GM19328 (cell line): Measurements from ENCODE around the gene PKD2L1.
"Not testable (repeated sequence)": the region's sequence is repeated elsewhere in the genome, so short reads cannot be mapped to it uniquely, and the experiment has no call there.

Experiments used
- ATAC-seq: cut with Tn5 transposase; IDR thresholded peaks from one replicate; pipeline ENCODE4 v1.9.1; 2021; ENCODE audit warnings: mild to moderate bottlenecking, moderate library complexity; ENCODE audit not compliant: unreplicated experiment

PKD2L1 gene

DNA sequence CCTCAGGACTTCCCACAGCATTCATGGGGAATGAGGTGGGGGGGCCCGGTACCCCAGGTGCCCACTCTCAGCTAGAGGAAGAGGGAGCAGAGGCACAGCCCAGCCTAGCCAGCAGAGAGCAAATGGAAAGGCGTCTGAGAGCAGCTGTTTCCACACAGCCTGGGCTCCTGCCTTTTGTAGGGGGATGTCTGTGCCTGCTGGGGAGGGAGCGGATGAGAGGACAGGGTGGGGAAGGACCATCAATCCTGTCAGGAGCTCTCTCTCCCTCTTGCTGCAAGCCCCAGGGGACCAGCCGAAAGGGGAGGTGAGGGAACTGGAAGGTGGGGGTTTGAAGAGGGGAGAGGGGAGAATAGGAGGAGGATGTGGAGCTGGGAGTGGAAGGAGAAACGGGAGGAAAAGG, at the start of gene PKD2L1:
PKD2L1 (minus strand) TSS at position 150 of the 400 bp plus-strand sequence; CDS start at position 25, 125 bp downstream.
- no peak for ATAC-seq

DNA sequence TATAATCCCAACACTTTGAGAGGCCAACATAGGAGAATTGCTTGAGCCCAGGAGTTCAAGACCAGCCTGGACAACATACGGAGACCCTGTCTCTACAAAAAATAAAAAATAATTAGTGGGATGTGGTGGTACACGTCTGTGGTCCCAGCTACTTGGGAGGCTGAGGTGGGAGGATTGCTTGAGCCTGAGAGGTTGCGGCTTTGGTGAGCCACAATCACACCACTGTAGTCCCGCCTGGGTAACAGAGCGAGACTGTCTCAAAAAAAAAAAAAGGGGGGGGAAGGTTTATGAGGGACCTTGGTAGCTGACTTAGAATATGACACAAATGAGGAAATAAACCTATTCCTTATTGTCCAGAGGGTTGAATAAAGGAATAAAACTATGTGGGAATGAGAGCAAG, 47.8 kb upstream of the PKD2L1 start:
- ATAC-seq = no peak

DNA sequence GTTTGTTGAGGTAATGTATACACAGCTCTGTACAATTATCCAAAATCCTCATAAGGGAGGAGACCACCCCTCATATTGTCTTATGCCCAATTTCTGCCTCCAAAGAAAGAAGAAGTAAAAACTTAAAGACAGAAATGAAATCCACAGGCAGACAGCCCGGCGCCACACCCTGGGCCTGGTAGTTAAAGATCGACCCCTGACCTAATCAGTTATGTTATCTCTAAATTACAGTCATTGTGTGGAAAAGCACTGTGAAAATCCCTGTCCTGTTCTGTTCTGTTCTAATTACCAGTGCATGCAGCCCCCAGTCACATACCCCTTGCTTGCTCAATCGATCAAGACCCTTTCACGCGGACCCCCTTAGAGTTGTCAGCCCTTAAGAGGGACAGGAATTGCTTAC, 46.6 kb upstream of the PKD2L1 start:
- ATAC-seq = not testable (repeated sequence)

DNA sequence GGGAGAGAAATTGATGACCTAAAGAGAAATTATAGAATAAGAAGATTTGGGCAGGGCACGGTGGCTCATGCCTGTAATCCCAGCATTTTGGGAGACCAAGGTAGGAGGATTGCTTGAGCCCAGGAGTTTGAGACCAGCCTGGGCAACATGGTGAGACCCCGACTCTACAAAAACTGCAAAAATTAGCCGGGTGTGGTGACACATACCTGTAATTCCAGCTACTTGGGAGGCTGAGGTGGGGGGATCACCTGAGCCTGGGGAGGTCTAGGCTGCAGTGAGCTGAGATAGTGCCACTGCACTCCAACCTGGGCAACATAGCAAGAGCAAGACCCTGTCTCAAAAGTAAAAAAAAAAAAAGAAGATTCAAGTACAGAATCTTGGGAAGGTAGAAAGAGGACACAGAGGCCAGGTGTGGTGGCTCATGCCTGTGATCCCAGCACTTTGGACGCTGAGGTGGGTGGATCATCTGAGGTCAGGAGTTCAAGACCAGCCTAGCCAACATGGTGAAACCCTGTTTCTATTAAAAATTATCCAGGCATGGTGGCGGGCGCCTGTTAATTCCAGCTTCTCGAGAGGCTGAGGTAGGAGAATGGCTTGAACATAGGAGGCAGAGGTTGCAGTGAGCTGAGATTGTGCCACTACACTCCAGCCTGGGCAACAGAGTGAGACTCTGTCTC, 44.8 kb upstream of the PKD2L1 start:
- ATAC-seq = not testable (repeated sequence)

DNA sequence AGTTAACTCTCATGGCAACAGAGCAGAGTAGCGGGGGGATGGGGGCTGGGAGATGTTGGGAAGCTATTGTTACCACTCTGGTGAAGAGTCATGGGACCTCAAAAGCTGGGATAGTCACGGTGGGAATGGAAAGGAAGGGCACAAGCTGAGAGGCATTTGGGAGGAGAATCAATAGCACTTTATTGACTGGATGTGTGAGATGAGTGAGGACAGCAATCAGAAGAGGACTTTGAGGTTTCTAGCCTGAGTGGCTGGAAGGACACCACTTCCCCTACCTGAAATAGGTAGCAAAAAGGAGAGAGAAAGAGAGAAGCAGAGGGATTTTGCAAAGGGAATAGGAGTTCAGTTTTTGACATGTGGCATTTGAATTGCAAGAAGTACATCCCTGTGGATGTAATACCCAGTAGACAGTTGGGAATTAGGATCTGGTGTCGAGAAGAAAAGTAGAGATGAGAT, 44.2 kb upstream of the PKD2L1 start:
- ATAC-seq = no peak

DNA sequence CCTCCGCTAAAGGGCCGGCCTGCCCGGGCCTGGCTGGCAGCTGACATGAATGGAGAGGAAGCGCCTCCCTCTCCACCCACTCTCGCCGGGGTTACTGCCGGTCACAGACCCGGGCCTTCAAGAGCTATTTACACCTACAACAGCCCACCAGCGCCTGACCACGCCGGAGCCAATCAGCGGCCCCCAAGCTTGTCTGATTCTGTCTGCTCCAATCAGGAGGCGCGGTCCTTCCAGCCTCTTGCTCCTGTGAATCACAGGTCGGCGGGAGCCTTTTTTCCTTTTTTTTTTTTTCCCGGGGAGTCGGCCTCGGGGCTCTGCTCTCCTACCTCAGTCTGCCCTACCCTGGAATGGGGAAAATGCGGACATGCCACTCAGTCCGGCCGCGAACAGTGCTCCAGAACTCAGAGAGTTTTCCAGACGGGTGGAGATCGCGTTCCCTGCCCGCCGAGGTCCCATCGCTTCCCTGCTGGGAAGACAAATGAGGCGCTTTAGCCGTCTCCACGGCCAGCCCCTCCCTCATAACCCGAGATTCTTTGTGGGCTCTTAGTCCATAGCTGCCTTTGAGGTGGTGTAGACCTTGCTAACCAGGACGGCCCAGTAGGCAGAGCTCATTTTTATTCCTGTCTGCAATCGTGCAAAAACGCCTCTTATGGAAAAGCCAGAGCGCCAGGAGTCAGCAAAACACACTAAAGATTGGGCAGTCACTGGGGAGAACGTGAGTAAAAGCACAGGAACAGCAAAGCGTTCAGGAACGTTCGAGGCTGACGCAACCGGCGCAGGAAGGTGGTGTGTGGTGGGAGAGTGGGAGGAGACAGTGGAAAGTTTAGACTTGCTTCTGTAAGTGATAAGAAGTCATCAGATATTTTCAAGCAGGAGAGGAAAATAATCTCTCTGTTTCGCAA, 43.5 kb upstream of the PKD2L1 start:
- peak; percentile 86 for ATAC-seq

DNA sequence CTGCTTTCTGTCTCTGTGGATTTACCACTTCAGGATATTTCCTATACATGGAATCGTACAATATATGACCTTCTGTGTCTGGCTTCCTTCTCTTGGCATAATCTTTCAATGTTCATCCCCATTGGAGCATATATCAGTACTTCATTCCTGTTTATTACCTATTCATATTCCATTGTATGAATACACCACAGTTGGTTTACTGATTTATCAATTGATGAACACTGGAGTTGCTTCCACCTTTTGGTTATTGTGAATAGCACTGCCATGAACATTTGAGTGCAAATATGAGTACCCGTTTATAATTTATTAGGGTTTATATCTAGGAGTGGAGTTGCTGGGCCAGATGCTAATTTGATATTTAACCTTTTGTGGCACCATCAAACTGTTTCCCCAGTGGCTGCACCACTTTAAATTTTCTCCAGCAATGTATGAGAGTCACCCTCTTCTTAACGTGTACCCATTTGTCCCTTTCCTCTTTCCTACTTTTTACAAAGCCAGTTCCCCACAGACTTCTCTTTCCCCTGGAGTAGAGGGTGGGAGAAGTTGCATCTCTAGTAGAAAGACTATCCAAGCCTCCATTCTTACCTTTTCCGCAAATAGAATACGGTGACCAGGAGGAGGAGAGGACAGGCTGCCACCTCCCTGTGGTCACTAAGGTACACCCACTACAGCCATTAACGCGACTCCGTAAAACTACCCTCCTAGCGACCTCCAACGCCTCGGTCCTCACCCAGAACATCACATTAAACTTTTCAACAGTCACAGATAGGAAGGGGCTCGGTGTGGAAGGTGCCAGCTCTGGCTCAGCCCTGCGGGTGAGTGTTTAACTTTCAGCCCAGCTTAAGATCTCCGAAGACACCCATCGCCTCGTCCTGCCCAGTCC, 42.6 kb upstream of the PKD2L1 start:
- ATAC-seq = no peak

DNA sequence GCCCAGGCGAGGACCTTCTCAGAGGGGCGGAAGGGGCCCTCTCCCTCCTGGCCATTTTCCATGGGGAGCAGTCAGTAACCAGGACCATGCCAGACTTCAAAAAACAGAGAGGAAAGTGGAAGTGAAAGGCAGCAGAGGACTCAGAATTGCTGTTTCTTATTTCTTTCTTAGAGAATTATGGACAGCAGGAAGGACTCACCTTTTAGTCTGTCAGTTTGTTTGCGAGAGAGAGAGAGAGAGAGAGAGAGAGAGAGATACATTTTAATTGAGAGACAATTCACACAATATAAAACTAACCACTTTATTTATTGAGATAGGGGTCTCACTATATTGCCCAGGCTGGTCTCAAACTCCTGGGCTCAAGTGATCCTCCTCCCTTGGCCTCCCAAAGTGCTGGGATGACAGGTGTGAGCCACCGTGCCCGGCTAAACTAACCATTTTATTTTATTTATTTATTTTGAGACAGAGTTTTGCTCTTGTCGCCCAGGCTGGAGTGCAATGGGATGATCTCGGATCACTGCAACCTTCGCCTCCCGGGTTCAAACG, 41.5 kb upstream of the PKD2L1 start:
- ATAC-seq = no peak

DNA sequence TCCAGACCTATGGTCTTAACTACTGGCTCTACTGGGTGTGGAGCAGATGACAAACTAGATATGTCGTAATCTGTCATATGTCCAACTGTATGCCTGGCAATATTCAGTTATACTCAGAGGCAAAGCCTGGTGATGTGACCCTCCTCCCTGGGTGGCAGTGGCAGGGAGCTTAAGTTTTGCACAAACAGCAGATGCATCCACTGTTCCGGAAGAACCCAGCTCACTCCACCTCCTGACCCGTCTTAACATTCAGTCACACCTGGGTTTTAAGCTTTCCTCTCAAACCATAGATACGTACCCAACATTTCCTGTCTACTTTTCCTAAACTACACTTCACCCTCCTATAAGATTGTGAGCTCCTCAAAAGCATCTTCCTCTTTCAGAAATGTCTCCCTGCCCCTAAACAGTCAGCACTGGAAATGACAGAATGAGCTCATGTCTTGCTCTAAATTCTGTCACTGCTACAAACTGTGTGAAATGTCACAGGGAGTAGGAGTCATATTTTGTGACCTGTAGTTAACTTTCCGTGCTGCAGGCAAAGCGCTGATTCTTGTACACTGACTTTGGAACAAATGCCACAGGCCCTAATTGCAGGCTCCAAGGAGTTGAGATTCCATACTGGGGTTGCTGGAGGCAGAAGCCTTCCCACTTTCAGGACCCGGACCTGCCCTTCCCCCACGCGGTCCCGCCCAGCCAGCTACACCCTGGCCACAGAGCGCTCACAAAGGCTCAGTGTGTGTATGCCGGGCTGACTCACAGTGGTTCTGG, 40.9 kb upstream of the PKD2L1 start:
- no peak for ATAC-seq

DNA sequence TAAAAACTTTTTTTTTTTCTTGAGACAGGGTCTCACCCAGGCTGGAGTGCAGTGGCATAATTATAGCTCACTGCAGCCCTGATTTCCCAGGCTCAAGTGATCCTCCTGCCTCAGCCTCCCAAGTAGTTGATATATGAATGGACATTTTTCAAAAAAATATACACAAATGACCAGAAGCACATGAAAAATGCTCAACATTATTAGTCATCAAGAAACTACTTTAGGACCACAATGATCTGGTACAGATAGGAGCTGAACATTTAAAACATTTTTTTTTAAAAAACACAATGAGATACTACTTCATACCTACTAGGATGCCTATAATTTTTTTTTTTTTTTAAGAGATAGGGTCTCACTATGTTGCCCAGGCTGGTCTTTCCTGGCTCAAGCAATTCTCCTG, 38.7 kb upstream of the PKD2L1 start:
- no peak for ATAC-seq

DNA sequence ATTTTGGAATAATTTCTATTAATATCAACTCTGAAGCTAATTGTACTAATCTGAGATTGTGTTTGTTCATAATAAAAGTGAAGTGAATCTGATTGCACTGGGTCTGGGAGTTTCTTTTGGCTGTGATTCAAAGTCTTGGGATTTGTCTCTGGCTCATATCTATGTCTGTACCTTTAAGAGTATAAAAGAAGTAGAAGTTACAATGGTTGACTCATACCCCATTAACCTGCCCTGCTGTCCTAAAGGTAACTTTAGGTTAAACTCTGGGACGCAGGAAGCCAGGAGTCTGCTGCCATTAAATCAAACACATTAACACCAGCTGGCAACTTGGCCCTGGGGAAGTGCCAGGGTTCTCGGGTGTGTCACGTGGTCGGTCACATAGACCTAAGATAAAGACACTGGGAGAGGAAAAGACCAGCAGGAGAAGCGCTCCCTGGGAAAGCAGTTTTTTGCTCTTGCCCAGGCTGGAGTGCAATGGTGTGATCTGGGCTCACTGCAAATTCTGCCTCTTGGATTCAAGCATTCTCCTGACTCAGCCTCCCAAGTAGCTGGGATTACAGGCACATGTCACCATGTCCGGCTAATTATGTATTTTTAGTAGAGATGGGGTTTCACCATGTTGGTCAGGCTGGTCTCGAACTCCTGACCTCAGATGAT, 34.8 kb upstream of the PKD2L1 start:
- no peak for ATAC-seq

DNA sequence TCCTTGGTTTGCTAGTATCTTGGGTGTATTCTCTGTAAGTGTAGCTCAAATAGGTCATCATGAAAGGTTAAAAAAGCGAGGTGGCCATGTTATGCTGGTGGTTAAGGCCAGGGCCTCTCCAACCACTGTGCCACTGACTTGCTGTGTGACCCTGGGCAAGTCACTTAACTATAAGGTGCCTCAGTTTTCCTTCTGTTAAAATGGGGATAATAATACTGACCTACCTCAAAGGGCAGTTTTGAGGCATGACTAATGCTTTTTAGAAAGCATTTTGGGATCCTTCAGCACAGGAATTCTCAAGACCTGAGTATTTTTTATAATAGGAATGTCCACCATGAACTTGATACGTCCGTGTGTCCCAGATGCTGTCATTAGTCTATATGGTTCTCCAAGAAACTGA, 34.1 kb upstream of the PKD2L1 start:
- ATAC-seq = no peak

DNA sequence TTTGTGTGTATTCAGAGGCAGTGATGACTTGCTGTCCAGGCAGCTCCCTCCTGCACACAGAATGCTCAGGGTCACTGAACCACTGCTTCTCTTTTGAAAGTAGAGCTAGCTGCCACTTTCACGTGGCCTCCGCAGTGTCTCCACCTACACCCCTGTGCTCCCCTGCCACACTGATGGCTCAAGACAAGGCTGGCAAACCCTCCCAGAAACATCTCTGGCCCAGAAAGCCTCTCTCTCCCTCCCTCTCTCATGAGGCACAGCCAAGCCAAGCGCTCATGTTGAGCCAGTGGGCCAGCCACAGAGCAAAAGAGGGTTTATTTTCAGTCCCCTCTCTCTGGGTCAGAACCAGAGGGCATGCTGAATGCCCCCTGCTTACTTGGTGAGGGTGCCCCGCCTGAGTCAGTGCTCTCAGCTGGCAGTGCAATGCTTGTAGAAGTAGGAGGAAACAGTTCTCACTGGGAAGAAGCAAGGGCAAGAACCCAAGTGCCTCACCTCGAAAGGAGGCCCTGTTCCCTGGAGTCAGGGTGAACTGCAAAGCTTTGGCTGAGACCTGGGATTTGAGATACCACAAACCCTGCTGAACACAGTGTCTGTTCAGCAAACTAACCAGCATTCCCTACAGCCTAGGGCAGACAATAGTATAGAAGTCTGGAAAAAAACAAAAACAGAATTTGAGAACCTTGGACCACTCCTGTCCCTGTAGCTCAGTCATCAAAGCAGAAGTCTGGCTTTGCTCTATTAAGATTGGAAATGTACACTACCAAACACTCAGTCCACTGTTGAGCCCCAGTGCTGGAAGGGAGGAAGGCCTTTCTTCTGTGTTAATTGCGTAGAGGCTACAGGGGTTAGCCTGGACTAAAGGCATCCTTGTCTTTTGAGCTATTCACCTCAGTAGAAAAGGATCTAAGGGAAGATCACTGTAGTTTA, 32.8 kb upstream of the PKD2L1 start:
- no peak for ATAC-seq

DNA sequence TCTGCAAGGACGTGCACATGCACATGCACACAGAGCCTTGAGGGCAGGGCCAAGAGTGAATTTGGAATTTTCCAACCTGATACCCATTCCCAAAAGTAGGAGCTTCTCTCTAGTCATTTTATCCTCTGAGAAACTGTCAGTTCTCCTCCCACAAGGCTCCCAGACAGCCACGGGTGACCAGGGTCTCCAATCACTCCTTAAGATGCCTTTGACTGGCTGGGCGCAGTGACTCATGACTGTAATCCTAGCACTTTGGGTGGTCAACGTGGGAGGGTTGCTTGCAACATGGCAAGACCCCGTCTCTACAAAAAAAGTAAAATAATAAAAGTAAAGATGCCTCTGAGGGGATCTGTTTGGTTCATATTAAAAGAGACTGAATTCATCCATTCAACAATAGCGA, 30.2 kb upstream of the PKD2L1 start:
- no peak for ATAC-seq

DNA sequence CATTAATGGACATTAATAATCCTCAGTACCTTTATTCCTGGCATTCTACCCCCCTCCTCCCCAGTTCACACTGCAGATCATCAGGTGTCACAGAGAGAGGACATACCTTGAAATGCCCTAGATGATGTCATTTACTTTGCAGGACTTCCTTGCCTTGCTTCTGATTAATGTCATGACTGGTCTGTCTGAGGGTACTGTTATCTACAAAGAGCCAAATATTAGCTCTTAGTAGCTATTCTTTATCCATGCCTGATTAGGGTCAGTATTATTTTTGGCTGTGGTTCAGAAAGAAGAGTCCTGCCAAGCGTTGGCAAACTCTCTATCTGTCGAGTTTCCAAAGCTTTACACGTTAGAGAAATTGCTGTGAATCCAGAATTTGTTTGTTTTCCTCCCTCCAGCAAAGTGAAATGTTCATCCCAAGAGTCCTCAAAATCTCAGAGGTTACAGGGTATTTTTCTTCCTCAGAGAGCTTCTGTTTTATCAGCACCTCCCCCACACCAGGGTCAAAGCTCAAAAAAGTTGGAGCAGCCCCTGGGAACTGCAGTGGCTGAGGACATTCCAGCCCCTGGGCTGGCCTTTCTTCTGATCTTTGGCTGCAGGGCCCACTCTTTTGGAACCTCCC, 29.6 kb upstream of the PKD2L1 start:
- no peak for ATAC-seq

DNA sequence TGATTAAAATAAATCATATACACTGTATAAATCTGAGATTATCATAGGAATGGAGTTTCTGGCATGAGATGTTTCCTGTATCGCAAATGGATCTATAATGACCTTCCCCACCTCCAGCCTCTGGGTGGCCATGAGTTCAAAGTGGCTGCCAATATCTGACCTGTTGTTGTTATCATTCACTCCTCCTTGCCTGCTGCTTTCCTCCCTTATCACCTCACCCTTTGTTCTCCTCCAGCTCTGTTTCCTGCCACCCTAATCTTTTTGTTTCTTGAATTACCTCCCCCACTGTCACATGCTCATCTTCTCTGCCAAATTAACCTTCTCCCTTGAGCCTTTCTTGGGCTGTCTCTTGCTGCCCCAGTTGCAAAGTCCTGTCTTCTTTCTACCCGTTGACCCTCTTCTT, 29.0 kb upstream of the PKD2L1 start:
- ATAC-seq = no peak

DNA sequence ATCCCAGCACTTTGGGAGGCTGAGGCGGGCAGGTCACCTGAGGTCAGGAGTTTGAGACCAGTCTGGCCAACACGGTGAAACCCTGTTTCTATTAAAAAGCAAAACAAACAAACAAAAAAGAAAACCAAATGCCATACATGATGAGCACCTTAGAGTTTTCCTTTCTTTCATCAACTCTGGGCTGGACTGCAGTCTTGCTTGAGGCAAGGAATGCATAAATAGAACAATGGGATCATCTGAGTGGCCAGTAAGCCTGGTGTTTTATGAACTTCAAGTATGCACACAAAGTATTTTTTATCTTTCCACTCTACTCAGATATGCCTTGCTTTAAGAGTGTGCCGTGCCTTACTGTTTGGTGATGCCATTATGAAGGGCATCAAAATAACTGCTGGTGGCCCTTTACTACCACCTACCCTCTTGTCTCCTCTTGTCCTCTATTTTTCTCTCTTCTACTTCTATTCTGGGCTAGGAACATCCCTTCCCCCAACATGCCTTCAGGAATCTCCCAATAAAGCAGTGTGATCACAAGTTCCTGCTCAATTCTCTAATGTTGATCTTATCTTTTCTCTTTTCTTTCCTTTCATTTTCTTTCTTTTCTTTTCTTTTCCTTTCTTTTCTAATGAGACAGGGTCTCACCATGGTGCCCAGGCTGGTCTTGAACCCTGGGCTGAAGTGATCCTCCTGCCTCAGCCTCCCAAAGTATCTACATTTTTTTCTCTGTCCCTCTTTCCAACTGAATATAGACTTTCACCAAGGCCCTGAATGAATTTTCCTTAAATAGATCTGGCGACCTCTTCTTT, 27.2 kb upstream of the PKD2L1 start:
- ATAC-seq = no peak
